ENCODE results near the gene PIP5KL1. TPM values are rescaled to one million over a fixed set of nuclear protein-coding genes. Genes with fewer than 3 reads are reported as not detected.

The PIP5KL1 gene
- total RNA-seq, 1 donor from 2014 or later = 0.85 TPM

- H3K4me3 ChIP-seq = no peak overlapping the region
- H3K36me3 ChIP-seq = peaks cover 56% of the 10 kb centered on the region
- peaks cover 87% of the 10 kb centered on the region for H3K4me1 ChIP-seq
- no peaks in the 10 kb centered on the region for H3K9me3 ChIP-seq (replicated peaks)
- H3K27ac ChIP-seq (replicated peaks) = no peak overlapping the region
- H3K27me3 ChIP-seq (ENCODE audit: low read depth) = no peaks in the 10 kb centered on the region
- intact Hi-C loops (cut with micrococcal nuclease) = loop anchor here (5.0 kb wide), 1 partner anchor 79 kb away; no protein-coding TSS in a partner anchor
- no peak for TF ChIP-seq CTCF (IDR thresholded peaks at IDR 0.05; ENCODE audit: borderline replicate concordance)
- DNase-seq = no peak
Measured at GRCh38 chr9:127870887-127871286, 59.7 kb downstream of the PIP5KL1 start.

Other genes starting within 250 kb of the PIP5KL1 start
- not detected for gene CFAP157, start 223.8 kb downstream of the PIP5KL1 start, total RNA-seq
- gene PTRH1, start 215.1 kb downstream of the PIP5KL1 start, total RNA-seq = 13.9 TPM
- 0.25 TPM for gene TTC16, start 214.7 kb downstream of the PIP5KL1 start, total RNA-seq
- gene TOR2A, start 195.5 kb downstream of the PIP5KL1 start, total RNA-seq = 2.3 TPM
- gene SH2D3C, start 152.1 kb downstream of the PIP5KL1 start, total RNA-seq = 18.2 TPM
- gene CDK9, start 144.7 kb downstream of the PIP5KL1 start, total RNA-seq = 46.4 TPM
- gene FPGS, start 127.9 kb downstream of the PIP5KL1 start, total RNA-seq = 38.0 TPM
- 139 TPM for gene ENG, start 76.1 kb downstream of the PIP5KL1 start, total RNA-seq
- 844 TPM for gene AK1, start 53.1 kb downstream of the PIP5KL1 start, total RNA-seq
- 48.4 TPM for gene ST6GALNAC6, start 31.2 kb downstream of the PIP5KL1 start, total RNA-seq
- gene ST6GALNAC4, start 13.7 kb downstream of the PIP5KL1 start, total RNA-seq = 31.3 TPM
- gene DPM2, start 7.1 kb upstream of the PIP5KL1 start, total RNA-seq = 14.0 TPM
- 20.7 TPM for gene EEIG1, start 50.2 kb upstream of the PIP5KL1 start, total RNA-seq
- 7.9 TPM for gene NAIF1, start 136.5 kb upstream of the PIP5KL1 start, total RNA-seq
- gene SLC25A25, start 137.5 kb upstream of the PIP5KL1 start, total RNA-seq = 5.4 TPM
- 141 TPM for gene PTGES2, start 197.0 kb upstream of the PIP5KL1 start, total RNA-seq
- not detected for gene LCN2, start 218.7 kb upstream of the PIP5KL1 start, total RNA-seq
- 52.5 TPM for gene BBLN, start 229.5 kb upstream of the PIP5KL1 start, total RNA-seq